Measurements from ENCODE around the gene DPF3.

Gene DPF3

DNA sequence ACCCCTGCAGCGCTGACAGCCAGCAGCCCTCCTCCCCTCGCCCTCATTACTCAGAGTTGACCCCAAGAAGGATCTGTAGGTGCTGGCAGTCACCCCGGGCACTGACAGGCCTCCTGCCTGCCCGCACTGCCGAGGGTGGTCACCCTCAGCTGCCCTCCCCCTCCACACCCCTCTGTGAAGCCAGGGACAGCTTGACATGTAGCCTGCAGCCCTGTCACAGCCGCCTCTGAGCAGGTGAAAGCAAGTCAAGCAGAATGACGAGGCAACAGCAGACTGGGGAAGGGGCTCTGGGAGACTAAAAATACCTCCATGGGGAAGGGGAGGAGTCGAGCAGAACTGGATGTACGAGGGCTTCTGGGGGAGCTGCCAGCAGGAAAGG is 178.1 kb downstream of the DPF3 start:
- no peak for DNase-seq (ENCODE audit: low read depth in 3 of 3)

- no peak for DNase-seq (ENCODE audit: low read depth in 3 of 3)
Measured at GRCh38 chr14:72715215-72715849, 178.6 kb downstream of the DPF3 start.

GRCh38 chr14:72714871-72715214 is 179.1 kb downstream of the DPF3 start:
- DNase-seq (ENCODE audit: low read depth in 3 of 3): no peak

GRCh38 chr14:72714094-72714493 is 179.8 kb downstream of the DPF3 start:
- DNase-seq (ENCODE audit: low read depth in 3 of 3): peak in 1 of 3 experiments; percentile 7

- no peak for DNase-seq (ENCODE audit: low read depth in 3 of 3)
Measured at GRCh38 chr14:72711936-72712335, 182.0 kb downstream of the DPF3 start.

- no peak for DNase-seq (ENCODE audit: low read depth in 3 of 3)
Measured at GRCh38 chr14:72709916-72710611, 183.8 kb downstream of the DPF3 start.

GRCh38 chr14:72708708-72709475 is 185.0 kb downstream of the DPF3 start:
- DNase-seq (ENCODE audit: low read depth in 3 of 3): no peak

DNA sequence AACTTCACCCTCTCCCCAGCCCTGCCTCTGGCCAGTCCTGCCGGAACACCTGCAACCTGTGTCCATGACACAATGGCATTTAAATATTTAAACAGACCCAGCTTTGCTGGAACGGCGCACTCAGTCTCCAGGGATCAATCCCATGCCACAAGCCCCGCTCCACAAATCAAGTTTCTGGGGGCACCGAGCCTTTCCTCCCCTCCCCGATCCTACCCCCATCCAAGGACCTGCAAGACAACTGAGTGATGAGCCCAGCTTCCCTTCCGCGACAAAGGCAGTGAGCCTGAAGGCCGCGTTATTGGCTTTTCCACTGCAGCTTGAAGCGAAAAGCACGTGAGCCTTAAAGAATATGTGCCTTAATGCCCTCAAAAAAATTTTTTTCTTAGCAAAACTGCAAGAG is 185.7 kb downstream of the DPF3 start:
- DNase-seq (ENCODE audit: low read depth in 3 of 3): no peak

DNA sequence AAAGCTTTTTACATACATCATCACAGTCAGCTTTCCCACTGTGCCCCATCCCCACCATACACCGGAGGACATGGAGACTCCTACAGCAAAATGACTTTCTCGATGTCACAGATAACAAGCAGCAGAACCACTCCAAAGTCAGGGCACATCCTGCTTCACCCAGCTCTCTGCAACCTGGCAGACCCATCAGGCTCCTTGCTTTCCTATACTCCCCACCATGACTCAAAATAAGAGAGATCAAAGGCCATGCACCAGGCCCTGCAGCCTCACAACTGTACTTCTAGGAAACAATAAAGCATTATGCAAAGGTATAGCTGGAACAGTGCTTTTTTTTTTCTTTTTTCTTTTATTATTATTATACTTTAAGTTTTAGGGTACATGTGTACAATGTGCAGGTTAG is 187.4 kb downstream of the DPF3 start:
- DNase-seq (ENCODE audit: low read depth in 3 of 3): no peak

GRCh38 chr14:72704502-72704901 is 189.4 kb downstream of the DPF3 start:
- no peak for DNase-seq (ENCODE audit: low read depth in 3 of 3)

- no peak for DNase-seq (ENCODE audit: low read depth in 3 of 3)
Measured at GRCh38 chr14:72701605-72702004, 192.3 kb downstream of the DPF3 start.

DNA sequence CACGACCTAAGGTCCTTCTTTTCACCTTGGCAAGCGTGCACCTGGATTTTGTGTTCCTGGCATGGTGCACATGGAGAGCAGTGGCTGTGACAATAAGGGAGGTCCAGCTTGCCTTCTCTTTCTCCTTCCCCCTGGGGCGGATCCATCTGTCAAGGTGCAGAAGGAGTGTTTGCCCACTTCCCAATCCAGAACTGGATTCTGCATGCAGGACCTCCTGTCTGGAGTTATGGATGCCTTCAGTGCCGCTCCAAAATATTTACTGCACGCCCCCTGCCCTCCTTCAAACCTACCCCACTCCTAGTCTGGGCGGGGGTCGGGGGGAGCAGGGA is 192.7 kb downstream of the DPF3 start:
- no peak for DNase-seq (ENCODE audit: low read depth in 3 of 3)

- DNase-seq (ENCODE audit: low read depth in 3 of 3): no peak
Measured at GRCh38 chr14:72700338-72701236, 193.3 kb downstream of the DPF3 start.

DNA sequence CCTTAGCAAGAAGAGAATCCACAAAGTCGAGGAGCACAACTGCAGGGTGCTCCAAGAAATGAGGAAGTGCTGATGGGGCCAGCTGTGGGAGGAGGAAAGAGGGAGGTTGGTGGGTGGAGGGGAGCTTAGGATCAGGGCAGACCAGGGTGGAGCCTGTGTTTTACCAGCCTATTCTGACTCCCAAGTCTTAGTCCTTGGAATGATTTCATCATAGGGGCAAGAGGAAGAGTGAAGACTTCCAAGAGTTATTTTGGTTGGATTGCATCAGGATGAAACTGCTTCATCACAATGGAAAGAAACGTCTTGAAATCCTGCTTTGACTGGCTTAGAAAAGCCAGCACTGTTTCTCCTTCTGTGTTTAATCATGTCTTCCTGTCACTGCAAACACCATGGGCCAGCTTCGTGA is 194.0 kb downstream of the DPF3 start:
- DNase-seq (ENCODE audit: low read depth in 3 of 3): no peak

DNA sequence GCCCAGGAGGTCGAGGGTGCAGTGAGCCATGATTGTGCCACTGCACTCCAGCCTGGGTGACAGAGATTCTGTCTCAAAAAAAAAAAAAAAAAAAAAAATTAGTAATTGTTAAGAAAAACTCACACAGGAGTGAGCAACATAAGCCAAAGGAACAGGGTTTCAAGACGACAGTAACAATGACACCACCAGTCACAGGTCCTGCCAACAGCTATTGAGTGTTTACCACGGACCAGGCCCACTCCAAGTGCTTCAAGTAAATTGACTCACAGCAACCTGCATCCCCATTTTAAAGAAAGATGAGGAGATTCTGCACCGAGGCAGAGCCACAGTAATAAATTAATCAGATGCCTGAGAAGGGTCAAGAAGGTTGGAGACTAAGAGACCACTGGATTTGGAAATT is 194.5 kb downstream of the DPF3 start:
- DNase-seq (ENCODE audit: low read depth in 3 of 3): no peak

DNA sequence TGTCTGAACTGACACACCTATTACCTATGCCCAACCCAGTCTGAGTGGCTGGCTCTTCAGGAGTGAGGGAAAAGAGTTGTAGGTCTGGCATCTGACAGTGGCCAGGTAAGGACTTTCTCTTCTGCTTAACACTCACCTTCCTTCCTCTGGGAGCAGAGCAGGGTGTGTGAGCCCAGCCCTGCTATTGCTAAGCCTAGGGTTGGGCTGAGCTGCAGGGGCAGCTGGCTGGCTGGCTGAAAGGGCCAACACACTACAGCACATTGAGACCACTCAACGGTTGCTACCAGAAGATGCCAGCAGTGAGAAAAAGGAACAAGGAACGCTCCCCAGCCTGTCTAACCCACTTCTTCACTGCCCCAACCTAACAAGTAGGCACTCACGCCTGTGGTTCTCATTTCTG is 201.2 kb downstream of the DPF3 start:
- no peak for DNase-seq (ENCODE audit: low read depth in 3 of 3)

DNA sequence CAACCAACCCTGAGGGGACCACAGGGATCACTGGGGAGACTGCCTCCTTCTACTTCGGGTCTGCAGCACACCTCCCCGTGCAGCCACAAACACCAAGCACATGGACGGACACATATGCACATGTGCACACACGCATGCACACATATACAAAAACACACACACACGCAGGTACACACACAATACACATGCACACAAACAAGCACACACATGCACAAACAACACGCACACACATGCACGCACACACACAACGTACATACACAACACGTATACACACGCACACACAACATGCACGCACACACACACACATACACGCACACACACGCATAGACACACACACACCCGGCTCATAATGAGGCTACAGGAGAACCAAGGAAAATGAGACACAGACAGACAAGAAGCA is 203.6 kb downstream of the DPF3 start:
- no peak for DNase-seq (ENCODE audit: low read depth in 3 of 3)

GRCh38 chr14:72688990-72689671 is 204.8 kb downstream of the DPF3 start:
- DNase-seq (ENCODE audit: low read depth in 3 of 3): no peak

- no peak for DNase-seq (ENCODE audit: low read depth in 3 of 3)
Measured at GRCh38 chr14:72686832-72687231, 207.1 kb downstream of the DPF3 start.

GRCh38 chr14:72686101-72686500 is 207.8 kb downstream of the DPF3 start:
- DNase-seq (ENCODE audit: low read depth in 3 of 3): no peak

- DNase-seq (ENCODE audit: low read depth in 3 of 3): no peak
Measured at GRCh38 chr14:72685456-72685855, 208.4 kb downstream of the DPF3 start.

GRCh38 chr14:72683787-72684186 is 210.1 kb downstream of the DPF3 start:
- DNase-seq (ENCODE audit: low read depth in 3 of 3): no peak
